Measurements from ENCODE around the gene PNRC1.
"Not testable (repeated sequence)": the region's sequence is repeated elsewhere in the genome, so short reads cannot be mapped to it uniquely, and the experiment has no call there.

PNRC1 gene

GRCh38 chr6:89116702-89117101, 36.2 kb downstream of the PNRC1 start:
- no peak for DNase-seq

DNA sequence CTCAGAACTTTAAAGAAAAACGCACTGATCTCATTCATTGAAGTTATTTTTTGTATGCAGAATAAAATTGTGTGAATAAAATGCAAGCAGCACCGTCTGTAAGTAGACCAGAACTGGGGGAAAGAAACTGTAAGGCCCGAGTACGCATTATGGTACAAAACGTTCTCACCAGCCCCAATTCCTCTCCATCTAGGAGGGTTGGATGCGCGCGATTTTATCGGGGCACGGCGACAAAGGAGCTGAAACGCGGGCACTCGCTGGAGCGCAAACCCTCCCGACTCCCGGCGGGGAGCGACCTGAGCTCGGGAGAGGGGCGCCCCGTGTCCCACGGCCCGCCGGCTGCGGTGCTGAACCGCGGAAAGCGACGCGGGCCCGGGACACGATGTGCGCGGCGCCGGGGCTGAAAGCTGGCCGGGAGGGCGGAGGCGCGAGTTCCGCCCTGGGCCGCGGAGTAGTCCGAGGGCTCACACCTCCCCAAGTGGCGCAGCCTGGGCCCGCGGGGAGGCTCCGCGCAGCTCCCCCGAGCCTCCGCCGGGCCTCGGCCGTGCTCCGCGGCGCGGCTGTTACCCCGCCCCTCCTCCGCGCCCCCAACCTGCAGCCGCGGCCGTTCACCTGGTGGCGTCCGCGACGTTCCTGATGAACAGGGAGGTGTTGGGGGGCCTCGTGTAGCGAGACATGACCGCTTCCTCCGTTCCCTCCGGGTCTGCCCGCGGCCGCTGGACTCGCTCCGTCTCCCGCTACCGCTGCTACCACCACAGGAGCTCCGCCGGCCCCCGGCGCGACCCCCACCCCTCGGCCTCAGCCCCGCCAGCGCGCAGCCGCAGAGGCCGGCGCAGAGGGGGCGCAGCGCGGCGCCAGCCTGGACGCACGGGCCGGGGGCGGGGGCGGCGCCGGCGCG, 36.9 kb downstream of the PNRC1 start, which contains the start of gene SRSF12:
Gene SRSF12, minus strand, starts transcription at position 861 of the 898 bp plus-strand sequence. Its CDS starts 184 bp downstream, at position 677.
- DNase-seq: peak; percentile 28

DNA sequence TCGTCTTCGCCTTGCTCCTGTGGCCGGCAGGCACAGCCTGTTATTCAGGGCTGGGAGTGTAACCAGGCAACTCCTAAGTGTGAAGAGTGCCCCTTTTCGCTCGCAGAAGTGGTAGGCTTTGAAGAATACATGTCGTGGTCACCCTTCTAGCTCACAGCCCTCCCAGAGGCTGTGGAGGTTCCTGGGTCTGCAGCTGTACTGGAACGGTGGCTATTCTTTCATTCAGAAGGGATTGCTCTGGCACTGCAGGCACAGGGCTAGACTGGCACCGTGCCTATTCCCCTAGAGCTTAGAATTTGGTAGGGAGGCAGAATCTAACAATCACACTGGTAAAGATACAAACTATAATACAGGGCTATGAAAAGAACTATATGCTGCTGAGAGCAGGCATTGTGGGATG, 38.4 kb downstream of the PNRC1 start:
- DNase-seq: no peak

DNA sequence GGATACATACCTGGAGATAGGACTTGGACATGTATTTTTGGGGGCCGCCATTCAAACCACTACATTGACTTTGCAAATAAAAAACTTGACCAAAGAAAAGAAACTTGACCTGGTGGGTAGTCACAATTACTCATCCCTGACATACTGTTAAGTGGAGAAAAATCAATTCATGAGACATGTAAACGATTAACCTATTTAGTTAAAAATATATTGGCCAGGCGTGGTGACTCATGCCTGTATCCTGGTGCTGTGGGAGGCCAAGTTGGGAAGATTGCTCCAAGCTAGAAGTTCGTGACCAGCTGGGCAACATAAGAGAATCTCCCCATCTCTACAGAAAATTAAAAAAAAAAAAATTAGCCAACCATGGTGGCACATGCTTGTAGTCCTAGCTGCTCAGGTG, 39.8 kb downstream of the PNRC1 start:
- no peak for DNase-seq

- no peak for DNase-seq
Observed at GRCh38 chr6:89121934-89122333, 41.4 kb downstream of the PNRC1 start.

DNA sequence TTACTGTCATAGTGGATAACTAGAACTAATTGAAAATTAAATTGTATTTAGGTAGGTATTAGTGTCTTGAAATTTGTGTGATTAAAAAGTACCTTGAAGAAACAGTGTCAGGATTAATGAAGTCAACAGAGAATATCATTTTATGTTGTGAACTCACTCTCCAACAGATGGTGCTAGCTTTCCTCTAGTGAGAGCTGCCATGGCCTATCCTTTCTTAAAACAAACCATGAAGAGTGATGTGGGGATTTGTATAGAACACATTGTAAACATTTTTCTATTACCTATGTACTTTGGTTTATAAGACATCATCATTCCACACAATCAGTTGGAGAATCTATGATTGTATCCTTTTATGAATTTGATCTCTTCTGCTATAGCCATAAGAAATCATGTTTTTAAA, 42.1 kb downstream of the PNRC1 start:
- DNase-seq: no peak

DNA sequence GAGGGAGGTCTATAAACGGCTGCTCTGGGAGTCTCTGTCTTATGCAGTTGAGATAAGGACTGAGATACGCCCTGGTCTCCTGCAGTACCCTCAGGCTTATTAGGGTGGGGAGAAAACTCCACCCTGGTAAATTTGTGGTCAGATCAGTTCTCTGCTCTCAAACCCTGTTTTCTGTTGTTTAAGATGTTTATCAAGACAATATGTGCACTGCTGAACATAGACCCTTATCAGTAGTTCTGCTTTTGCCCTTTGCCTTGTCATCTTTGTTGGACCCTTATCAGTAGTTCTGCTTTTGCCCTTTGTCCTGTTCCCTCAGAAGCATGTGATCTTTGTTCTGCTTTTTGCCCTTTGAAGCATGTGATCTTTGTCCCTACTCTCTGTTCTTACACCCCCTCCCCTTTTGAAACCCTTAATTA, 47.7 kb downstream of the PNRC1 start:
- DNase-seq: not testable (repeated sequence)

- no peak for DNase-seq
Observed at GRCh38 chr6:89131599-89131998, 51.0 kb downstream of the PNRC1 start.

DNA sequence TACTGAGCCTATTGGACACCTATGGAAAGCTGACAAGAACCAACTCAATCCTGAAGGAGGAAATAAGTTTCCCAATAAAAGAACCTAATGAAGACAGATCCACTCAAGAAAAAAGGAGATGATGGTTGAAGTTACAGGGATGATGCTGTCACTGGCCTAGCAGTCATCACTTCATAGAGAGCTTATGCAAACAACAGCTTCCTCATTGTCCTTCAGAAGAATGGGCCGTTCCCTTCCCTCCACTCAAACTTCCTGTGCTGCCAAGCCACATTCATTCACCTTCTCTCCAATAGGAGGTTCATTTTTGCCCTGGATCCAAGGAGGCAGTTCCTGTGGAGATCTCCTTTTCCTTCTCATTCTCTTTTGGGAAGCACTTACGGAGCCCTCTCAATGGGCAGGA, 51.5 kb downstream of the PNRC1 start:
- no peak for DNase-seq

DNA sequence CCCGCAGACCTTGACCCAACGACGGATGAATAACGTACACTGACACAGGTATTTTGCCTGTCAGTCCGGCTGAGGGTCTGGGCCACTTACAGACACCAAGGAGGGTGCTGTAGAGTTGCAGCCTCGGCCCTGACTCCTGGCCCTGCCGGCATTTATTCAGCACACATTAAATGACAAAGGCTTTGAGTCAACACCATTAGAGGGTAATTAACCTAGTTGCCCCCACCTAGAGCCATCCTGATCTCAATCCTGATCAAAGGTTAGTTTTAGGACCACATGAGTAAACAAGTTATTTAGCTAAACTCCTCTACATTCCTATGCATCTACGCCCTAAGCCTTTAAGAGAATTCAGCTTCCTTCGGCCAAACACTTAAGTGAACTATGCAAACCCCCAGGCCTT, 53.4 kb downstream of the PNRC1 start:
- no peak for DNase-seq

DNA sequence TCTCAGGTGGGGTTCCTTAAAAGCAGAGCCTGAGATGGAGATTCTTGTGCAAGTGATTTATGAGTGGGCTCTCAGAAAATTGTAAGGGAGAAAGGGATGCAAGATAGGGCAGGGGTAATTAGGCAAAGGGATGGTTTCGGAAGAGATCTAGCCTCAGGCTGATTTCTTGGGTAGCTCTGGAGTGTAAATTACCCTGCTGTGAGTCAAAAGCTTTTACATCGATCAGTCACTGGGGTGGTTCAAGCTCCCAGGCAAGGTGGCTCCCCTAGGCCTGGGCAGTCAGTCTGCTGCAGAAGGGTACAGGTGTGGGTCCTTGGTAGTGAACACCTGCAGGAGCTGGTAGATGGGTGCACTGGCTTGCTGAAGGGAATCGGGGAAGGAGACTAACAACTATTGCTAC, 54.2 kb downstream of the PNRC1 start:
- no peak for DNase-seq

Data from CD4-positive, alpha-beta T cell treated with Interferon gamma for 1 hour (primary cell).